BE2C (cell line): ENCODE results near the gene TMEM116.
"Not testable (repeated sequence)": the region's sequence is repeated elsewhere in the genome, so short reads cannot be mapped to it uniquely, and the experiment has no call there.

Experiments
- DNase-seq: peaks from one replicate; pipeline ENCODE4 v3.0.0-alpha.2; 2020
- H3K27me3 ChIP-seq: fragments of 250-450 bp; sonication (Bioruptor Pico); 2 replicates; pipeline ENCODE4 v1.5.1; 2020; ENCODE audit warnings: mild to moderate bottlenecking
- H3K36me3 ChIP-seq: fragments of 250-450 bp; sonication (Bioruptor Pico); 2 replicates; pipeline ENCODE4 v1.5.1; 2020; ENCODE audit warnings: mild to moderate bottlenecking
- H3K4me1 ChIP-seq: fragments of 250-450 bp; sonication (Bioruptor Pico); 2 replicates; pipeline ENCODE4 v1.5.1; 2020
- H3K4me3 ChIP-seq: 2 replicates; pipeline ENCODE4 v1.5.1; 2011; ENCODE audit warnings: low read depth, low read length
- H3K9me3 ChIP-seq: fragments of 250-450 bp; sonication (Bioruptor Pico); 2 replicates; pipeline ENCODE4 v1.5.1; 2020
- TF ChIP-seq, protein P1 (sequence below): IDR thresholded peaks from 2 replicates; pipeline ENCODE4 v1.5.1; 2012; ENCODE audit warnings: mild to moderate bottlenecking, low read depth, low read length

TMEM116 gene

DNA sequence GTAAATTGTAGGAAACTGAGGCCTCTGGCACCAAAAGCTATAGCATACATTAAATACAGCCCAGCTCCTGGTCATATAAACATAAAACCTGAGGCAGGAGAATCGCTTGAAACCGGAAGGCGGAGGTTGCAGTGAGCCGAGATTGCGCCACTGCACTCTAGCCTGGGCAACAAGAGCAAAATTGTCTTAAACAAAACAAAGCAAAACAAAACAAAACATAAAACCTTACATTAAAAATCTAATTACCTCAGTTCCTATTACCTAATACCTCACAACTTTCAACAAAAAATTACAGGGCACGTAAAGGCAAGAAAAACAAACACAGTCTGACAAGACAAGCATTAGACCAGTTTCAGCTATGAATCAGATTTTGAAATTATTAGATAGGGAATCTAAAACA is 36.7 kb downstream of the TMEM116 start:
- Histone ChIP-seq H3K36me3 (no peaks in the 10 kb centered on the region), H3K4me1 (no peaks in the 10 kb centered on the region; the same call in 1 of the 2 replicates), H3K9me3 (no peaks in the 10 kb centered on the region), H3K27me3 (no peaks in the 10 kb centered on the region), H3K4me3 (no peak overlapping the region)
- TF ChIP-seq, protein P1, sequence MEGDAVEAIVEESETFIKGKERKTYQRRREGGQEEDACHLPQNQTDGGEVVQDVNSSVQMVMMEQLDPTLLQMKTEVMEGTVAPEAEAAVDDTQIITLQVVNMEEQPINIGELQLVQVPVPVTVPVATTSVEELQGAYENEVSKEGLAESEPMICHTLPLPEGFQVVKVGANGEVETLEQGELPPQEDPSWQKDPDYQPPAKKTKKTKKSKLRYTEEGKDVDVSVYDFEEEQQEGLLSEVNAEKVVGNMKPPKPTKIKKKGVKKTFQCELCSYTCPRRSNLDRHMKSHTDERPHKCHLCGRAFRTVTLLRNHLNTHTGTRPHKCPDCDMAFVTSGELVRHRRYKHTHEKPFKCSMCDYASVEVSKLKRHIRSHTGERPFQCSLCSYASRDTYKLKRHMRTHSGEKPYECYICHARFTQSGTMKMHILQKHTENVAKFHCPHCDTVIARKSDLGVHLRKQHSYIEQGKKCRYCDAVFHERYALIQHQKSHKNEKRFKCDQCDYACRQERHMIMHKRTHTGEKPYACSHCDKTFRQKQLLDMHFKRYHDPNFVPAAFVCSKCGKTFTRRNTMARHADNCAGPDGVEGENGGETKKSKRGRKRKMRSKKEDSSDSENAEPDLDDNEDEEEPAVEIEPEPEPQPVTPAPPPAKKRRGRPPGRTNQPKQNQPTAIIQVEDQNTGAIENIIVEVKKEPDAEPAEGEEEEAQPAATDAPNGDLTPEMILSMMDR = no peak
- DNase-seq = no peak

DNA sequence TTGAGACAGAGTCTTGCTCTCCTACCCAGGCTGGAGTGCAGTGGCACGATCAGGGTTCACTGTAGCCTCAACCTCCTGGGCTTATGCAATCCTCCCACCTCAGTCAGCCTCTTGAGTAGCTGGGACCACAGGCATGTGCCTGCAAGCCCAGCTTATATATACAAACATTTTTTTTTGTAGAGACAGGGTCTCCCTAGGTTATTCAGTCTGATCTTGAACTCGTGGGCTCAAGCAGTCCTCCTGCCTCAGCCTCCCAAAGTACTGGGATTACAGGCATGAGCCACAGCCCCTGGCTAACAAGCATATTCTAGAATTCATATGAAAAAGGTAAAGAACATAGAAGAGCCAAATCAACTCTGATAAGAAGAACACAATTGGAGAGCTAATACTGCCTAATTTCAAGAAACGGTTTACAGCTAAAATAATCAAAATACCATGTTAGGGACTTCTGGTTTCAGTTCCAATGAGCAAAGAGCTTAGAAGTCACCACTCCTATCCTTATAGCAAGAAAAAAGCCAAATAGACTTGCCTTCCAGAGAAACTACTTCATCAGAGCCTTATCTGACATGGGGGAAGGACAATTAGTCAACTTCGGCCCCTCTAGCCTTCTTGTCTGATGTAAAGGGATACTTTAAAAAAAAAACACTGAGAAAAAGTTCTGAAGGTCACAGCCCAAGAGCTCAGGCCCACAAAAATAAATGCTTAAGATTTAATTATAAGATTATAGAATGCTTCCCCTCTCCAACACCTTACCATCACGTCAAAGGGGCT is 37.6 kb downstream of the TMEM116 start:
- H3K36me3 ChIP-seq = no peaks in the 10 kb centered on the region
- TF ChIP-seq, protein P1 = no peak
- no peaks in the 10 kb centered on the region for H3K27me3 ChIP-seq
- H3K9me3 ChIP-seq = no peaks in the 10 kb centered on the region
- no peak overlapping the region for H3K4me3 ChIP-seq
- H3K4me1 ChIP-seq = no peaks in the 10 kb centered on the region; the same call in 1 of the 2 replicates
- DNase-seq = no peak

DNA sequence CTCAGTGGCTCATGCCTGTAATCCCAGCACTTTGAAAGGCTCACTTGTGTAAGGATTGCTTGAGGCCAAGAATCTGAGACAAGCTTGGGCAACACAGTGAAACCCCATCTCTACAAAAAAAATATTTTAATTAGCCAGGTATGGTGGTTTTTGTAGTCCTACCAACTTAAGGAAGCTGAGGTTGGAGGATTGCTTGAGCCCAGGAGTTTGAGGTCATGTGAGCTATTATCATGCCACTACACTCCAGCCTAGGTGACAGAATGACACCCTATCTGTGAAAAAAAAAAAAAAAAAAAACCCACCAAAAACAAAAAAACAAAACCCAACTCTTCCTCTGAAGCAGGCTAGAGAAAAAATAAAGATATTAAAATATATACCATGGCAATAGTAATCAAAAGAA is 41.2 kb downstream of the TMEM116 start:
- Histone ChIP-seq H3K9me3 (no peaks in the 10 kb centered on the region; the same call in 1 of the 2 replicates), H3K4me1 (no peaks in the 10 kb centered on the region), H3K36me3 (no peaks in the 10 kb centered on the region), H3K4me3 (no peak overlapping the region), H3K27me3 (no peaks in the 10 kb centered on the region)
- TF ChIP-seq, protein P1 = no peak
- DNase-seq = no peak

DNA sequence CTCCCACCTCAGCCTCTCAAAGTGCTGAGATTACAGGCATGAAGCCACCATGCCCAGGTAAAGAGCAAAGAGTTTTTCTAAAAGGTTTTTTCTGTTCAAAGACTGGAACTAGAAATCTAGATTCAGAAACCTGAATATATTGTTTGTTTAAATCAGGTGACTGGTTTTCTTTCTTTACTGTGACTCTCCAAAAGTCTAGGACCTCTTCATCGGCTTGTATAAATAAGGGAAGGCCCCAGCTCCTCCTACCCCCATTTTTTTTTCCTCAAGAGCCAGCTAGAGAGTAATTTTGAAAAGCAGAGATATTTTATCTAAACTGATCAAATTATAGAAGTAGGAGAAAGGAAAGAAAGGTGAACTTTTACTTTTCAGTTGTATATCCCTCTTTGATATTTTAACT is 48.0 kb downstream of the TMEM116 start:
- Histone ChIP-seq H3K4me3 (no peak overlapping the region), H3K27me3 (no peaks in the 10 kb centered on the region), H3K4me1 (no peaks in the 10 kb centered on the region), H3K9me3 (no peaks in the 10 kb centered on the region; the same call in 1 of the 2 replicates), H3K36me3 (no peaks in the 10 kb centered on the region)
- DNase-seq = no peak
- TF ChIP-seq, protein P1 = no peak

DNA sequence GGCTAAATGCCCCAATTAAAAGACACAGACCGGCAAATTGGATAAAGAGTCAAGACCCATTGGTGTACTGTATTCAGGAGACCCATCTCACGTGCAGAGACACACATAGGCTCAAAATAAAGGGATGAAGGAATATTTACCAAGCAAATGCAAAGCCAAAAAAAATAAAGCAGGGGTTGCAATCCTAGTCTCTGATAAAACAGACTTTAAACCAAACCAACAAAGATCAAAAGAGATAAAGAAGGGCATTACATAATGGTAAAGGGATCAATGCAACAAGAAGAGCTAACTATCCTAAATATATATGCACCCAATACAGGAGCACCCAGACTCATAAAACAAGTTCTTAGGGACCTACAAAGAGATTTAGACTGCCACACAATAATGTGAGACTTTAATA is 53.4 kb downstream of the TMEM116 start:
- not testable (repeated sequence) for H3K9me3 ChIP-seq, H3K27me3 ChIP-seq, H3K36me3 ChIP-seq, DNase-seq, H3K4me1 ChIP-seq, H3K4me3 ChIP-seq

DNA sequence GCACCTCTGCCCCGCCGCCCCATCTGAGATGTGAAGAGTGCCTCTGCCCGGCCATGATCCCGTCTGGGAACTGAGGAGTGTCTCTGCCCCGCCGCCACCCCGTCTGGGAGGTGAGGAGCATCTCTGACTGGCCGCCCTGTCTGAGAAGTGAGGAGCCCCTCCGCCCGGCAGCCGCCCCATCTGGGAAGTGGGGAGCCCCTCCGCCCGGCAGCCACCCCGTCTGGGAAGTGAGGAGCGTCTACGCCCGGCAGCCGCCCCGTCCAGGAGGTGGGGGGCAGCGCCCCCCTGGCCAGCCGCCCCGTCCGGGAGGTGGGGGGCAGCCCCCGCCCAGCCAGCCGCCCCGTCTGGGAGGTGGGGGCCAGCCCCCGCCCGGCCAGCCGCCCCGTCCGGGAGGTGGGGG is 55.7 kb downstream of the TMEM116 start:
- H3K4me3 ChIP-seq, H3K4me1 ChIP-seq, DNase-seq, H3K27me3 ChIP-seq, H3K9me3 ChIP-seq, H3K36me3 ChIP-seq: not testable (repeated sequence)

DNA sequence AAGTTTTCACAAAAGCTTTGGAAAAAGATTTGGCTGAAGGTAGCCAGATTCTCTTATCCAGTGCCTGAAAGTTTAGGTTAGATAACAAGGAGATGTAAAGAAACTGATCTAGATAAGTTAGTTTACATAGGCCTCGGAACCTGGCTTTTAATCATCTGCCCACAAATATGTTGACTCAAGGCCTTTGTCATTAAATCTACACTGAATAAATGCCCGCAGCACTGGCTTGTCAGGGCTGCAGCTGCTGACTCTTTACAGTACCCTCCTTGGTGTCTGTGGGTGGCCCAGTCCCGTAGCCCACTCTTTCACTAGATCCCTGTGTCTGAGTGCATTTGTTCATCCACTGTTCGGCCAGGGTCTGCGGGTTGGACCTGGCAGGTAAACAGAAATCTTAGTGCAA is 58.0 kb downstream of the TMEM116 start:
- TF ChIP-seq, protein P1 = no peak
- 0 out of 2 replicates have a peak, but pooled peaks cover 3% of the 10 kb centered on the region for H3K9me3 ChIP-seq
- DNase-seq = no peak

More for the DNA sequence above, 58.0 kb downstream of the TMEM116 start:
- no peak overlapping the region for H3K4me3 ChIP-seq
- no peaks in the 10 kb centered on the region for H3K27me3 ChIP-seq
- H3K4me1 ChIP-seq = no peaks in the 10 kb centered on the region
- no peaks in the 10 kb centered on the region for H3K36me3 ChIP-seq
